ENCODE results near the gene SIRT7.
"Not testable (repeated sequence)": the region's sequence is repeated elsewhere in the genome, so short reads cannot be mapped to it uniquely, and the experiment has no call there.

SIRT7 gene

GRCh38 chr17:81918832-81919545, 1.0 kb upstream of the SIRT7 start:
- no peak for DNase-seq

GRCh38 chr17:81918333-81918669, 325 bp upstream of the SIRT7 start:
- not testable (repeated sequence) for DNase-seq

GRCh38 chr17:81916234-81917001, 1.6 kb downstream of the SIRT7 start:
- no peak for DNase-seq

- no peak for DNase-seq
Observed at GRCh38 chr17:81915331-81915730, 2.6 kb downstream of the SIRT7 start.

- DNase-seq = no peak
Observed at GRCh38 chr17:81914103-81914850, 3.7 kb downstream of the SIRT7 start.

- DNase-seq = no peak
Observed at GRCh38 chr17:81913394-81914102, 4.4 kb downstream of the SIRT7 start.

GRCh38 chr17:81912441-81913309, 5.3 kb downstream of the SIRT7 start:
- DNase-seq = no peak

- no peak for DNase-seq
Observed at GRCh38 chr17:81911969-81912368, 6.0 kb downstream of the SIRT7 start.

- DNase-seq = peak; percentile 92
Observed at GRCh38 chr17:81911277-81911961, 6.6 kb downstream of the SIRT7 start, which contains the start of gene PCYT2. Gene PCYT2, minus strand, starts transcription at chr17:81911399. Its CDS starts 44 bp downstream, at chr17:81911355.

- DNase-seq = no peak
Observed at GRCh38 chr17:81910840-81911276, 7.1 kb downstream of the SIRT7 start.

GRCh38 chr17:81909966-81910839, 7.8 kb downstream of the SIRT7 start:
- no peak for DNase-seq

GRCh38 chr17:81909231-81909630, 8.7 kb downstream of the SIRT7 start:
- DNase-seq = no peak

- DNase-seq = no peak
Observed at GRCh38 chr17:81908793-81909192, 9.2 kb downstream of the SIRT7 start.

- DNase-seq = no peak
Observed at GRCh38 chr17:81907219-81908145, 10.5 kb downstream of the SIRT7 start.

GRCh38 chr17:81906476-81907218, 11.3 kb downstream of the SIRT7 start:
- no peak for DNase-seq

GRCh38 chr17:81905993-81906392, 12.0 kb downstream of the SIRT7 start:
- no peak for DNase-seq

- no peak for DNase-seq
Observed at GRCh38 chr17:81905424-81905875, 12.5 kb downstream of the SIRT7 start.
